Kidney (tissue), 14 donors: ENCODE data around the gene MBOAT2. TPM values are rescaled to one million over a fixed set of nuclear protein-coding genes. Genes with fewer than 3 reads are reported as not detected.

ENCODE experiments used
- DNase-seq, 5 donors: peaks; one replicate each; pipeline ENCODE4 v3.0.0-alpha.2; 2013 to 2020
- FAIRE-seq: peaks from 2 replicates; lab custom pipeline; 2012; peaks lifted over from hg19 to GRCh38; lab: Jason Lieb, UNC
- H3K27ac ChIP-seq, 2 donors: one replicate each; pipeline ENCODE4 v1.7.0; 2013; ENCODE audit warnings: low read depth in 2 of 2, low read length in 2 of 2, inconsistent platforms in 1 of 2
- H3K27me3 ChIP-seq: one replicate; pipeline ENCODE4 v1.7.1; 2013; ENCODE audit warnings: low read length, inconsistent platforms; ENCODE audit not compliant: control insufficient read depth, insufficient read depth
- H3K36me3 ChIP-seq, 3 donors: one replicate each; pipeline versions ENCODE4 v1.7.0 to v1.7.1; 2013; ENCODE audit warnings: low read length in 3 of 3, control low read depth in 1 of 3, inconsistent platforms in 1 of 3; ENCODE audit not compliant: insufficient read depth in 3 of 3, control insufficient read depth in 2 of 3
- H3K4me1 ChIP-seq, 3 donors: one replicate each; pipeline versions ENCODE4 v1.7.0 to v1.7.1; 2013; ENCODE audit warnings: low read length in 3 of 3, inconsistent platforms in 1 of 3, low read depth in 1 of 3; ENCODE audit not compliant: control insufficient read depth in 2 of 3, insufficient read depth in 2 of 3
- H3K4me3 ChIP-seq, 3 donors: one replicate each; pipeline versions ENCODE4 v1.7.0 to v1.8.1; 2013; ENCODE audit warnings: low read length in 3 of 3, control low read depth in 1 of 3, inconsistent platforms in 1 of 3
- H3K9ac ChIP-seq, 3 donors: one replicate each; pipeline versions ENCODE4 v1.7.0 to v1.7.1; 2013; ENCODE audit warnings: low read length in 3 of 3, control low read depth in 1 of 3, inconsistent platforms in 1 of 3
- H3K9me3 ChIP-seq, 3 donors: one replicate each; pipeline versions ENCODE4 v1.7.0 to v1.7.1; 2013; ENCODE audit warnings: low read length in 3 of 3, control low read depth in 1 of 3, inconsistent platforms in 1 of 3; ENCODE audit not compliant: control insufficient read depth in 2 of 3, insufficient read depth in 1 of 3
- CTCF ChIP-seq: IDR thresholded peaks from 3 replicates; pipeline ENCODE4 v1.5.1; 2012; ENCODE audit warnings: mild to moderate bottlenecking, moderate library complexity, borderline replicate concordance; ENCODE audit not compliant: insufficient read depth; ENCODE audit errors: extremely low read depth
- intact Hi-C: fragments of 100-400 bp; cut with DNase I; formaldehyde crosslinking; loops from one replicate; pipeline ENCODE4 v1.11.1; 2022
- polyA plus RNA-seq: library from polyadenylated mRNA; stranded (reverse); fragments of 350-450 nt; fragmentation: Illumina TruSeq; extraction: RNeasy Lipid Tissue Mini Kit (QIAGEN cat#74804); gene quantifications from one replicate; pipeline ENCODE4 v1.2.3, GENCODE V29; 2014; ENCODE audit warnings: low read depth, low replicate concordance; ENCODE audit not compliant: insufficient read depth
- total RNA-seq: library from RNA; stranded (reverse); fragmentation: NEBNext Ultra II Directional; extraction: Animal tissue kit (Norgen Biotek cat#: 25700); gene quantifications from one replicate; pipeline ENCODE4 v1.2.1, GENCODE V29; 2021
- donor health status: control.
- donor health status: control.
- donor health status: control.
- donor health status: control.
- donor health status: control.
- donor health status: DM: yes; HTN: yes; CAD: no.
- donor health status: Normal renal cell carcinoma (clear cell type).

The MBOAT2 gene
- total and polyA plus RNA-seq, 2 donors from 2014 or later, result 15.9 to 28.6 TPM

DNA sequence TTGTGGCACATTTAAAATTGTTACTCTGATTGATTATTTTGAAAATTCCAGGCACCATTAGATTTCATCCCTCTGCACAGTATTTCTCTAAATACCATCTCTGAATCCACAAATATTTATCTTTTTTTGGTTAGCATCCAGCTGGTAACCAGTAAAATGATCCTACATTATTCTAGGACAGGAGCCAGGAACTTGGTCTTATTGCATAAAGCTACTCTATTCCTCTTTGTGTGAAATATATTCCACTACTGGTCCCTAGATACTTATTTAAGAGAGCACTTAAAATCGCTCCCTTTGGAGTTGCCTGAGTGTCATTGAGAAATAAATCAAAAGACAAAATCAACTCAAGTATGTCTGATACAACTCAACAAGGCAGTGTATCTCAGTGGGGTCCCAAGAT, 7.4 kb upstream of the MBOAT2 start:
- Histone ChIP-seq H3K27ac (no peak overlapping the region), H3K36me3 (no peaks in the 10 kb centered on the region), H3K9ac (no peak overlapping the region), H3K9me3 (no peaks in the 10 kb centered on the region), H3K4me3 (no peak overlapping the region), H3K4me1 (no peaks in the 10 kb centered on the region), H3K27me3 (no peaks in the 10 kb centered on the region)
- no peak for TF ChIP-seq CTCF
- intact Hi-C loops, result no loop called here
- FAIRE-seq (no peak), DNase-seq (peak in 2 of 5 donors; percentile 32 to 62)

- no peak overlapping the region for H3K4me3 ChIP-seq
- no peak overlapping the region for H3K9ac ChIP-seq
- peaks cover 0 to 4% (median 0%) of the 10 kb centered on the region in 3 donors for H3K4me1 ChIP-seq
- H3K27me3 ChIP-seq, result no peaks in the 10 kb centered on the region
- H3K9me3 ChIP-seq, result no peaks in the 10 kb centered on the region
- intact Hi-C loops, result no loop called here
- H3K36me3 ChIP-seq, result no peaks in the 10 kb centered on the region
- TF ChIP-seq CTCF, result no peak
- no peak for DNase-seq
- FAIRE-seq, result no peak
- no peak overlapping the region for H3K27ac ChIP-seq
These were observed 5.6 kb upstream of the MBOAT2 start for GRCh38 chr2:9008951-9009664.

DNA sequence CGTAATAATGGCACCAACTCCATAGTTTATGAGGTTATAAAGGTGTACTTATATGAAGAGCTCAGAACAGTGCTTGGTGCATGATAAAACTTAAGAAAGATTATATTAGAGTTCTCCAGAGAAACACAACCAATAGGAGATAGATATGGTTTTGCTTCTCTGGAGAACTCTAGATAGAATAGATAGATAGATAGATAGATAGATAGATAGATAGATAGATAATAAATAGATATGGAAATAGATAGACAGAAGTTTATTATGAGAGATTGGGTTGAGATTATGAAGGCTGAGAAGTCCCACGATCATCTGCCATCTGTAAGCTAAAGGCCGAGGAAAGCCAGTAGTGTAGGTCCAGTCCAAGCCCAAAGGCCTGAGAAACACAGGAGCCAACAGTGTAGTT, 2.9 kb upstream of the MBOAT2 start:
- Histone ChIP-seq H3K36me3 (no peaks in the 10 kb centered on the region), H3K9me3 (no peaks in the 10 kb centered on the region), H3K9ac (no peak overlapping the region), H3K27ac (no peak overlapping the region), H3K4me3 (no peak overlapping the region), H3K4me1 (peaks cover 0 to 4% (median 0%) of the 10 kb centered on the region in 3 donors), H3K27me3 (no peaks in the 10 kb centered on the region)
- no peak for TF ChIP-seq CTCF
- intact Hi-C loops, result no loop called here
- FAIRE-seq (no peak), DNase-seq (no peak)
